HG03354 (cell line): ENCODE results near the gene MICALL2.

Experiments
- ATAC-seq: cut with Tn5 transposase; IDR thresholded peaks from one replicate; pipeline ENCODE4 v1.9.1; 2021; ENCODE audit warnings: mild to moderate bottlenecking; ENCODE audit not compliant: unreplicated experiment, poor library complexity, severe bottlenecking

The MICALL2 gene

DNA sequence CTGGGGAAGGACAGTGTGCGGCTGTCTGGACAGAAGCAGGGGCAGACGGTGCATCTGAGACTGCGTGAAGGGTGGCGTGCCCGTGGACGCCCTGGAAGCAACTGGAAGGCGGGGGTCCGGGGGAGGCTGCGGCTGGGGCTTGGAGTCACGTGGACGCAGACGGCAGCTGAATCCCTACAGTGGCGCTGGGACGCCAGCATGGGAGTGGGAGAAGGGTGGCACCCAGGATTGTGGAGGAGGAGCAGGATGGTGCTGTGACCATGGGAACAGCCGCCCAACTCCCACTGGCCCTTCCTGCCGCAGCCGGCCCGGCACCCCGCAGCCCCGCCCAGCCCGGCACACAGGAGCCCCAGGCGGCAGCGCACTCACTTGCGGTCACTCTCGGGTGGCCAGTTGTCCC is 35.2 kb upstream of the MICALL2 start:
- ATAC-seq, result no peak

DNA sequence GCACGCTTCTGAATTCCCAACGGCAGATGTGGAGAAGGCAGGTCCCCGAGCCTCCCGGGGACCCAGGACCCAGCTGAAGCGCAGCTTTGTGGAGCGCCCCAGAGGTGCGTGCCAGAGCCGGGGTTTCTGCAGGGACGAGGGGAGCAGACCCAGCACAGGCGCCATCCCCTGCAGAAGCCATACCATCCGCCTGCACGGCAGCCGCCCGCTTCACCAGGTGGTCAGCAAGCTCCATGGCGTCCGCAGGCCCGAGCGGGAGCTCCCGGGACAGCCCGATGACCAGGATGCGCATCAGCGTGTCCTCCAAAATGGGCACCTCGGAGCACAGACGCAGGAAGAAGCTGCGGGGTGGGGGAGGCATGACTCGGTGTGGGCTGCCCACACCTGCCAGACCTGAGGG is 34.3 kb upstream of the MICALL2 start:
- ATAC-seq, result no peak

DNA sequence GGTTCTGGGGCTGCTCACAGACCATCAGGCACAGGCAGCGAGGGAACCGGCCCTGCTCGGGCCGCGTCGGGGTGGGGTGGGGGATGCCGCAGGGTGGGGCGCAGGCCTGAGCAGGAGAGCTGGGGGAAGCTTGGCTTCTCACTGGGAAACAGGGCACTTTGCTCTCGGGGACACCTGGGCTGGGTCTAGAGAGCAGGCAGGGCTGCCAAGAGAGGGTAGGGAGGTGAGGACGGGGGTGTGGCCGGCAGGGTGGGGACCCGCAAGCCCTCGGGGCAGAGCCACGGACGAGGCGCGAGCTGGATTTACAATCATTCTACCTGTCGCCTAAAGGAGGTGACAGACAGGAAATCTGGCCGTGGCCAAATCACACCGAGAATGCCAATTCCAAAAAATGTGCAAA is 33.9 kb upstream of the MICALL2 start:
- ATAC-seq, result no peak

DNA sequence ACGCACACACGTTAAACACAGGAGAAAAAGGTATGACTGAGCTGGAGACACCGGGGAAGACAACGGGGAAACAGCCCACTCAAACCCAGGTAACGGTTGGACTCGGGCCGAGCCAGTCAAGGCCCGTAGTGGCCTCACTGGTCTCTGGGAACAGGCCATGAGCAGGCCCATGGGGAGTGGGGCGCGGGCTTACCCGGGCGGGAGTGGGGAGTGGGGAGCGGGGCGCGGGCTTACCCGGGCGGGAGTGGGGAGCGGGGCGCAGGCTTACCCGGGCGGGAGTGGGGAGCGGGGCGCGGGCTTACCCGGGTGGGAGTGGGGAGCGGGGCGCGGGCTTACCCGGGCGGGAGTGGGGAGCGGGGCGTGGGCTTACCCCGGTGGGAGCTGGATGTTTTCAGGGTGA is 33.4 kb upstream of the MICALL2 start:
- ATAC-seq, result no peak

DNA sequence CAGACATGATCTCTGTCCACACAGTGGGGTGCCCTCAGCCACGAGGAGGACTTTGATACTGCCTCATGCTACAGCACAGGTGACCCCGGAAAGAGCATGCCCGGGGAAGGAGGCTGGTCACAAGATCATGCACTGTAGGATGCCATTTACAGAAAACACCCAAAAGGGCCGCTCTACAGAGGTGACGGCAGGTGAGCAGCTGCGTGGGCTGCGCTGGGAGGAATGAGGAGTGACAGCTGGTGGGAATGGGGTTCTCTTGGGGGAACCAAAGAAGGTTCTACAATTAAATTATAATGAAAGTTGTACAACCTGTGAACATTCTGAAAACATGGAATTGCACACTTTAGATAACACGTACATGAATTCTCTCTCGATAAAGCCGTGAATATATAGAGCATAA is 33.0 kb upstream of the MICALL2 start:
- ATAC-seq, result no peak

DNA sequence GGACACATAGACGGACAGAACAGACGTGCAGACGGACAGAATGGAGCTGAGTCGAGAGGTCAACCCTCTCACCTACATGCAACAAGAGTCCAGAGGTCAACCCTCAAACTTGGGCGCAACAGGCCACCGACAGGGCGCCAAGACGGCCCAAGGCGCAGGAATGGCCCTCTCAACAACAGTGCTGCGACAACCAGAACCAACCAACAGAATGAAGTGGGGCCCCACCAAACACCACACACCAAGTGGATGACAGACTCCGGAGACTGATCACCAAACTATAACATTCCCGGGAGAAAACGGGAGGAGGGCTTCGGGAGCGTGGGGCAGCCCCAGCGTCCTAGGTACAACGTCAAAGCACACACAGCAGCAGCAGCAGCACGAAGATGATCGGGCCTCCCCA is 31.6 kb upstream of the MICALL2 start:
- no peak for ATAC-seq

DNA sequence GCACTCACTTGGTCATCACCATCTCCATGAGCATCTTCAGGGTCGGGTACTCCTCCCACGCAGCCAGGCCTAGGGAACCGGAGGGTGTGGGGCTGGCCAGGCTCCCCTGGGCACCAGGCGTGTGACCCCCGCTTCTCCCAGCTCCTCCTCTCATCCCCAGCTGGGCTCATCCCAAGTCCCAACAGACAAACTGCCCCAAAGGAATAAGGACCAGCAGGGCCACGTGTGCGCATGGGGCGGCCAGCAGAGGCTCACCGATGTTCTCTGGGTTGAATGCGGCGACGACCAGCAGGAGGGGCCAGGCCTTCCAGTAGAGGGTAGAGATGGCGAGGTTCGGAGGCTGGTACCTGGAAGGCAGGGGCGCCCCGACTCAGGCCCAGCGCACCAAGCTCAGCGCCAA is 30.1 kb upstream of the MICALL2 start:
- no peak for ATAC-seq

DNA sequence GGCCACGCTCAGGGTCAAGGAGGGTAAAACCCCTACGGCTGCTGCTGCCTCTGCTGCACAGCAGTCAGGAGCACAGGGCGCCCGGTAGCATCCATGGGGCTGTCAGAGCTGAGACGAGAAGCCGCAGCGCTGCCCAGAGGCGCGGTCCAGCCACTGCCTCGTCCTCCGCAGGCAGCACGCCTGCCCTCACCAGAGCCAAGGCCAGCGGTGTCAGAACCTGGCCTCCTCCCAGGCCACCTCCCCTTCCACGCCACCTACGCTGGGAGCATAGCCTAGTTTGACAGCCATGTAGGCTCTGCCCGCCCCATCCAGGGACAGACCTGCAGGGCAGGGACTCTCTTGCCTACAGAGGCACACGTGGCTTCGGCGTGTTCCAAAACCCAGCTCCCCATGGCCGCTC is 28.7 kb upstream of the MICALL2 start:
- ATAC-seq, result no peak

DNA sequence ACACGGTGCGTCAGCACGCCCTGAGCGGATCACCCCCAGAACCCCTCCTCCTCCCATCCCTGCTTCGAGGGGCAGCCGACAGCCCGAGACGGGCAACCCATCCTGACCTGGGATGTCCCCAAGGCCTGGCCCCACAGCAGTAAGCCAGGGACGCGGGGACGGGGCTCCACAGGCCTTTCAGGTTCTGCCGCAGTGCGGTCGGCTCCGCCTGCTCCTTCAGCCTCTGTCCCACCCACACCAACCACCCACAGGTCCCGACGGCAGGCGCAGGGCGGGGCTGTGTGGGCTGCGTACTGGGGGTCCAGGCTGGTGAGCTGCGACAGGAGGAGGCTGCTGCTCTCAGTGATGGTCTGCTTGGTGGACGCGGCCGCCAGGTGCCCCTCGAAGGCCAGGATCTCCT is 28.2 kb upstream of the MICALL2 start:
- ATAC-seq, result no peak

DNA sequence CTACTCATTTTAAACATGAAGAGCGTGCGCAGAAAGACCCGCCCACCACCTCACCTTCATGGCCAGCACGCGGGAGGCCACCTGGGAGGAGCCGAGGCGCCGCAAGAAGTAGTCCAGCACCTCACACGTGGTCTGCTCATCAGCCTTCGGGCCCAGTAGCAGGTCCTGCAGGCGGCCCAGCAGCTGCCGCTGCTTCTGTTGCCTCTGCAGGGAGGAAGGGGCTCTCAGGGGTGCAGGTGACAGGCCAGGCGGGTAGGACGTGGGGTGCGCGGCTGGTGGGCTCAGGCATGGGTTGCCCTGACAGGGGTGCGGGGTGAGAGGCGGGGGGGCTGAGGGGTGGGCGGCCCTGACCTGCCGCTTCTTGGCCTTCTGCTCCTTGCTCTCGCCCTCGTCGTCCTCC is 27.3 kb upstream of the MICALL2 start:
- no peak for ATAC-seq

DNA sequence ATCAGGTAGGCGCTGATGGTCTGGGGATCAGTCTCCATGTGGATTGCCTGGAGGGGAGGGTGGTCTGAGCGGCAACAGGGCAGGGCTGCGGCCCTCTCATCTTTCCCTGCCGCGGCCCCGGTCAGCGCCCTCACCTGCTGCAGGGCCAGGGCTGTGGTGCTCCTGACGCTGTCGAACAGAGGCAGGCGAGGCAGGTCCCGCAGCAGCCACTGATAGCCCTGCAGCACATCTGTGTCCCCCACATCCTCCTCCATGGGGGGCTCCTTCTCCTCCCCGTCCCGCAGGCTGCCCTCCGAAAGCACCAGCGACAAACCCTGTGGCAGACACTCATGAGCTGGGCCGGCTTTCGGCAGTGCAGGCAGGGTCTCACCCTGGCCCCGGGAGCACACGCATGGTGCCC is 25.9 kb upstream of the MICALL2 start:
- ATAC-seq, result no peak

DNA sequence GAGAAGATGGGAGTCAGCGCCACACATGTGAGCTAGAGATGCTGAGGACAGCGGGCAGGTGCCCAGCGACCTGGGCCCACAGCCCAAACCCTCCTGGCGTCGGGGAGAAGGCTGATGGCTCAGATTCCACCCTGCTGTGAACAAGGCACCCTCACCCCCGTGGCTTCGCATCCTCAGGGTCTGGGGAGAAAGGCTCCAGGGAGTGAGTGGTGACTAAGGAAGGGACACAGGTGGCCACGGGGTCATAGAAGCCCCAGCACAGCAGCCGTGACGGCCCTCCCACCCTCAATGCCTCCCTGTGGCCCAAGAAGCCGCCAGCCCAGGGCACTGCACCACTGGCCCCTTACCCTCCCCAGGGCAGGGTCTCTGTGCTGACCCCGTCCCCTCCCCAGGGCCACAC is 25.3 kb upstream of the MICALL2 start:
- ATAC-seq, result no peak

DNA sequence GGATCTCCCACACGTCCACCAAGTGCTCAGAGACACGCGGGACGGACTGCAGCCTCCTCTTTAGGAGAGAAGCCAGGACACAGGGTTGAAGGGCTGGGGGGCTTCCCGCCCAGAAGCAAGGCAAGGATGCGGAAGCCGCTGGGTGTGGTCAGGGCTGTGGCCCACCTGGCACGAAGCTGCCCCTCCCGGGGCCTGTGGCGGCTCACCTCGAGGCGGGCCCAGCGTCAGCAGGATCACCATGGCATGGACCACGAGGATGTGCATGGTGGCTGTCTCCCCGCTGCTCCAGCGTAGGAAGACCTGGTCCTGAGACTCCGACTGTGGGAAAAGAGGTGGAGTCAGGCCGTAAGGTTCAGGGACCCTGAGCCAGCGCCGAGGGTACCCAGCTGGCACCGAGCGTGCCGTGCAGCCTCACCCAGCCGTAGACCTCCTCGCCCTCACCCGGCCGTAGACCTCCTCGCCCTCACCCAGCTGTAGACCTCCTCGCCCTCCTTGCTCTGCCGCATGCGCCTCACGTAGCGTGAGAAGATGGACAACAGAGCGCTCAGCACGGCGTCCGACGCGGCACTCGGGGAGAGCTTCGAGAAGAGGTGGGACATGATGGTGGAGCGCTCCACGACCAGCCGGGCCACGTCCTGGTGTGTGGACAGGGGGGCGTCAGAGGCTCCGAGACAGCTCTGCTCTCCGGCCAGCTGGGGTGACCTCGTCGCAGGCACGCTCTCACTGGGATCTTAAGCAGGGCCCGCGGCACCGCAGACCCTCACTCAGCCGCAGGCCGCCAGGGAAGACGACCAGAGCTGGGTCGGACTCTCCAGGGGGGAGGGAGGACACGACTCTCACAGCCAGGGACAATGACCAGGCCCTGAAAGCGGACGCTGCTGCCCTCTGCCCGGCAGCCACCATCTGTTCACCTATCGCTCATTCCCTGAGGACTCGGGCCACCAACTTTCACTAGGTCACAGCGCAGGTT is 24.6 kb upstream of the MICALL2 start:
- no peak for ATAC-seq

DNA sequence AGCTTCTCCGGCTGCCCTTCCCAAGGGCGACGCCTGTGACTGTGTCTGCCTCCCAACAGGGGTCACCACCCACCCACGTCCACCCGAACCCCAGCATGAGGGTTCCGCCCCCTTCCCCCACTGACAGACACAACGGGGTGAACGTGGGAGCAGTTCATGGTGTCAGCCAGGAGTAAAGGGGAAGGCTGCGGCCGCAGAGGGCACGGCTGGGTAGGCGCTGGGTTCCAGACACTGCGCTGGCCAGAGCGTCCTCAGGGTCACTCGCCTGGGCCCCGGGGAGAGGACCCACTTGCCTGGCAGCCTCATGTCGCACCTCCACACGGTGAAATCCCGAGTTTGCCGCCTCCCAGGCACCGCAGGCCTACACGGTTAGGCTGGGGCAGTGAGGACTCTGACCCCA is 23.8 kb upstream of the MICALL2 start:
- ATAC-seq, result no peak

DNA sequence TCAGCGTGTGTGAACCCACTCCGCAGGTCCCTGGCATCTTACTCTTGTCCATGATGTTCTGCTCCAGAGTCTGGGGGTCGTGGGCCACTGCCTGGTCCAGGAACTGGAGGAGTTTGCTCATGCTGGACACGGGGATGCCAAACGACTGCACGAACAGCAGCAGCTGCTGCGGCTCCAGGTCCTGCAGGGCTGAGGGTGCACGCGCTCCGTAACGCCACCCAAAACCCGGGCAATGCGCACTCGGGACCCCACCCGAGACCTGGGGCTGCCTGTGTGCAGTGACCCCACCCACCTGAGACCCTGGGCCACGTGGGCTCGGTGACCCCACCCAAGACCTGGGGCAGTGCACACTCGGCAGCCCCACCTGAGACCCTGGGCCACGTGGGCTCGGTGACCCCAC is 22.0 kb upstream of the MICALL2 start:
- no peak for ATAC-seq

DNA sequence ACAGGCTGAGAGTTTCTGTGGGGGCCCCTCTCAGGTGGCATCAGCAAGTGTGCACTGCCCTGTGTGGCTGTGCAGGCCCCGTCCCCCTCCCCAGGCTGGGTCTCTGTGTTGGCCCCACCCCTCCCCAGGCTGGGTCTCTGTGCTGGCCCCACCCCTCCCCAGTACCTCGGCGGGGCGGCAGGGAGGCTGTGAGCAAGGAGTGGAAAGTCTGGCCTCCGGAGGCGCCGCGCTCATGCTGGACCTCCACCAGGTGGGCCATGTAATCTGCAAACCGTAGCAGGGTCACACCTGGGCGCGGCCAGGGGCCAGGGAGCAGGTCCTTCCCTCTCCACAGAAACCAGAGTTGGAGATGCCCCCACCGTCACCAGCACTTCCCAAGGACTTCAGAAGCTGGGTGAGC is 21.4 kb upstream of the MICALL2 start:
- no peak for ATAC-seq

DNA sequence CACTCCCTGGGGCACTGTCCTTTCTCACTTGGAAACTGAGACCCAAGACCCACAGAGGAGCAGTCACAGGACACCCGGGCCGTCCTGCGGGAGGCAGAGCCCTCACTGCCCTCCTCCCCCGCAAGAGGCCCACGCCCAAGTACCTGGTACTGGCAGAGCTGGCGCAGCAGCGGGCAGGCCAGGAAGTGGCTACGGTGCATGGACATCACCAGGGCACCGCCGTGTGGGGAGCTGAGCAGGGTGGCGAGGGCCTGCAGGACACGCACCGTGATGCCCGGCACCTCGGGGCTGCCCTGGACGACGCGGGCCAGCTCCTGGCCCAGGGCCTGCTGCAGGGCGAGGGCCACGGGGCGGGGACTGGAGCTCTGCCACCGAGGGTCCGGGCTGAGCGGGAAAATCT is 20.0 kb upstream of the MICALL2 start:
- ATAC-seq, result no peak

DNA sequence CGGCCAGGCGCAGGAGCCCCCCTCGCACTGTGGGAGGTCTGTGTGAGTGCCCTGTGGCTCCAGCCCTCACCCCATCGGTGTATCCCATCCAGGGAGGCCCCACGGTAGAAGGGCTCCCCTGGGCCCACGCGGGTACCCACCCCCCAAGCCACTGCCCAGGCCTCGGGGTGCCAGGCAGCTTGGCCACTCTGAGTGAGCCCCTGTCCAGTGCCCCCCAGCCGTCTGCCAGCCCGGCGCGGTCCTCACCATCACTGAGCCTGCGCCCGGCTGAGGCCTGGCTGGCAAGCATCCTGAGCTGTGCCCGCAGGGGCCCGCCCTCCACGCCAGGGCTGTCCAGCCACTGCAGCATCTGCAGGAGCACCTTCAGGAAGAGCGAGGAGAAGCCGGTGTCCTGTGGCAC is 19.2 kb upstream of the MICALL2 start:
- no peak for ATAC-seq

DNA sequence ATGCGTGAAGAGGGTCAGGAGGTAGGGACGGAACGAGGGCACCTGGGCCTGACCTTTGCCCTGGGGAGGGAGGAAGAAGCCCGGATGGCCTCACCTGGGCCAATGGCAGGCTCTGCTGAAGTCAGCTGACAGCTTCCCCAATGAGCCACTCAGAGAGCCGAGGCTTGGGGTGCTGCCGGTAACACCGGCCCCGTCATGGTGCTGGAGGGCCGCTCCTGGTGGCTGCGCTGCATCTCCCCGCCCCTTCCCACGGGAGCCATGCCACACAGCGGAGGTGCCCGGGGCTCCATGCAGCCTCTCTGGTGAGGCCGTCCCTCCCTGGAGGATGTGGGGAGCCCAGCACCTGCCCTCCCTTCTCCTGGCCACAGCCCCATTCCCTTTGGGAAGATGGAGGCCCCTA is 17.6 kb upstream of the MICALL2 start:
- ATAC-seq, result no peak

DNA sequence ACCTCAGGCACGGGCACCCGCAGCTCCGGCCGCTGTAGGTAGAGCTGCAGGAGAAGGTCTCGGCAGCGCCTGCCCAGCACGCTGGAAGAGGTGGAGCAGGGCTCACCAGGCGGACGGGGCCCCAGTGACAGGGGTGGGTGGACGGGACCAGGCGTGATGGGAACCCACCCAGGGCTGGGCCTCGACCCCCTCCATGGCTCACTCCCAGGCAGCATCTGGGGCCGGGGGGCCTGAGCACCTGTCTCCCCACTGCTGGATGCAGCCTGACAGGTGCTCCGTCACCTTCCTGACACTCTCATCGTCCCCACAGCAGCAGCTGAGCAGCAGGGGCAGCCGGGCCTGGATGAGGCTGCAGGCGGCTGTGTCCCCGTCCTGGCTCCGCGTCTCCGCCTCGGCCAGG is 16.7 kb upstream of the MICALL2 start:
- ATAC-seq, result no peak

DNA sequence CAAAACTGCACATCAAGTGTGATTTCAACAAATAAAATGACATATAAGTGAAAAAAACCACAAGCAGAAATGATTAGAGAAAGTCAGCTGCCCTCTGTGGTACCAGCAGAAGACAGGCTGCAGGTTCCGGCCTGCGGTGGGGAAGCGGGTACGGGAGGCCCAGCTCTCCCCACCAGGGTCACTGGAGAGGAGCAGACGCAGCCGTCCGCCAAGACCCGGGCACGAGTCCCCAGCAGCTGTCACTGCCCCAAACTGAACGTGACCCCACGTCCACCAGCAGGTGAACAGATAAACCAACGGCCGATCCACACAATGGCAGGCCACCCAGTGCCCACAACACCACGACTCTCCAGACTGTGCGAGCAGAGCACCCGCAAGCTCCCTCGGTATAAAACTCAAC is 16.1 kb upstream of the MICALL2 start:
- ATAC-seq, result no peak

DNA sequence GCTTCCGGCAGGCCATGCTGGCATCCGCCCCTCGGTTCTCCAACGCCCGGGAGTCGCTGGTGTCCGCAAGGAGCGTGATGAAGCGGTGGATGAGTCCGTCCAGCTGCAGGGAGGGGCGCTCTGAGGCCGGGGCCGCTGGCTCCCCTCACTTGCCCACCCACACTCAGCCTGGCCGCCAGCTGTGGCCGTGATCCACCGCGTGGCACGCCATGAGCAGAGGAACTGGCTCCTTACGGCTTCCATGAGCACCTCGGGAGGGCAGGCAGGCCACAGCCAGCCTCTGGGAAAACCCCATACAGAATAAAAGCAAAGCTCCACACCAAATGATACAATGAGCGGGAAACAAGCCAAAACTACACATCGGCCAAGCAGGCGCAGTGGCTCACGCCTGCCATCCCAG is 15.5 kb upstream of the MICALL2 start:
- ATAC-seq, result no peak
